GM12801 (cell line): ENCODE data around the gene AQP7.

Source experiments
- TF ChIP-seq, protein P1 (sequence below): IDR thresholded peaks from one replicate; pipeline ENCODE4 v1.5.1; 2011; ENCODE audit warnings: control low read depth; ENCODE audit not compliant: insufficient read length; ENCODE audit errors: extremely low read depth

The AQP7 gene

DNA sequence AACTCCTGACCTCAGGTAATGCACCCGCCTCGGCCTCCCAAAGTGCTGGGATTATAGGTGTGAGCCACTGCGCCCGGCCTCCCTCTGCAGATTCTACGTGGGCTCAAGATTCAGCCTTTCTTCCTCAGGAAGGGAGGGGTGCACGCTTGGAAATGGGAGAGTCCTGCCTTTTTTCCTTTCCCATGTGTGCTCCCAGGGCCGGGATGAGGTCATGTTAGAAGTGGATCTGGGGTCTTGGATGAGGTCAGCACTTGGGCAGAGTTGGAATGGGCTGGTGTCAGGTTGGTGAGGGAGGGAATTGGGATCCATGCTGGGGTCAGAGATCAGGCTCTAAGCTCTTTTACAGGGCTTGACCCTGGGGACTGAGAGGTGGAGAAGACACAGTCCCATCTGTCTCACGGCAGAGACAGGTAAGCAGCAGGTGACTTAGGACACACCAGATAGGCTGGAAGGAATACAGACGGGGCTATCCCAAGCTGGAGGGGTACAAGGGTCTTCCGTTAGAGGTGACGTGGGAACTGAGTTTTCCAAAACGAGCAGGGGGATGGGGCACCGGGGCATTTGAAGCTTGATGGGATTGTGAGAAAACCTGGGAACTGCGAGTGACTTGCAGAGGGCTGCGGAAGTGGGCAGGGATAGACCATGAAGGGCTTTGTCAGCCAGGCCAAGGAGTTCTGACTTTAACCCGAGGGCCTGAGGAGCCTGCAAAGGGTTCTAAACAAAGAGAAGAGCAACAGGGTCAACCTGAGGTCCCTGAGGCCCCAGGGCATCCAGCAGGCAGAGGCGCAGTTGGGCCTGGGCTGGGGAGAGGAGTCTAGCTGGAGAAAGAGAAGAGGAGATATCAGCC is 1.8 kb upstream of the AQP7 start:
- TF ChIP-seq, protein P1, sequence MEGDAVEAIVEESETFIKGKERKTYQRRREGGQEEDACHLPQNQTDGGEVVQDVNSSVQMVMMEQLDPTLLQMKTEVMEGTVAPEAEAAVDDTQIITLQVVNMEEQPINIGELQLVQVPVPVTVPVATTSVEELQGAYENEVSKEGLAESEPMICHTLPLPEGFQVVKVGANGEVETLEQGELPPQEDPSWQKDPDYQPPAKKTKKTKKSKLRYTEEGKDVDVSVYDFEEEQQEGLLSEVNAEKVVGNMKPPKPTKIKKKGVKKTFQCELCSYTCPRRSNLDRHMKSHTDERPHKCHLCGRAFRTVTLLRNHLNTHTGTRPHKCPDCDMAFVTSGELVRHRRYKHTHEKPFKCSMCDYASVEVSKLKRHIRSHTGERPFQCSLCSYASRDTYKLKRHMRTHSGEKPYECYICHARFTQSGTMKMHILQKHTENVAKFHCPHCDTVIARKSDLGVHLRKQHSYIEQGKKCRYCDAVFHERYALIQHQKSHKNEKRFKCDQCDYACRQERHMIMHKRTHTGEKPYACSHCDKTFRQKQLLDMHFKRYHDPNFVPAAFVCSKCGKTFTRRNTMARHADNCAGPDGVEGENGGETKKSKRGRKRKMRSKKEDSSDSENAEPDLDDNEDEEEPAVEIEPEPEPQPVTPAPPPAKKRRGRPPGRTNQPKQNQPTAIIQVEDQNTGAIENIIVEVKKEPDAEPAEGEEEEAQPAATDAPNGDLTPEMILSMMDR, result no peak

DNA sequence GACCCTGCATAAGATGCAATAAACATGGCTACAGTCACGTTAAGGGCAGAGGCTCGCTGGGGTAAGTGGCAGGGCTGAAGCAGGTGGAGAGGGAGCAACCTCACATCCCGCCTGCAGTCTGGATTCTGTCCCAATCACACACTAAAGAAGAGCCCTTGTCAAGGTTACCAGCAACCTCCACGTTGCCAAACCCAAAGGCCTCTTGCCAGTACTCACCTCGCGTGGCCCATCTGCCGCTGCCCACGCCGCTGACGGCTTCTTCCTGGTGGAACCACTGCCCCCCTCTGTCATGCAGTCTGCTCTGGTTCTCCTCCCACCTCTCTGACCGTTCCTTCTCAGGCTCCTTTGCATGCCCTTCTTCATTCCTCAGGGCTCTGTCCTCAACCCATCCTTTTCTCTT is 8.8 kb downstream of the AQP7 start:
- TF ChIP-seq, protein P1, result no peak

DNA sequence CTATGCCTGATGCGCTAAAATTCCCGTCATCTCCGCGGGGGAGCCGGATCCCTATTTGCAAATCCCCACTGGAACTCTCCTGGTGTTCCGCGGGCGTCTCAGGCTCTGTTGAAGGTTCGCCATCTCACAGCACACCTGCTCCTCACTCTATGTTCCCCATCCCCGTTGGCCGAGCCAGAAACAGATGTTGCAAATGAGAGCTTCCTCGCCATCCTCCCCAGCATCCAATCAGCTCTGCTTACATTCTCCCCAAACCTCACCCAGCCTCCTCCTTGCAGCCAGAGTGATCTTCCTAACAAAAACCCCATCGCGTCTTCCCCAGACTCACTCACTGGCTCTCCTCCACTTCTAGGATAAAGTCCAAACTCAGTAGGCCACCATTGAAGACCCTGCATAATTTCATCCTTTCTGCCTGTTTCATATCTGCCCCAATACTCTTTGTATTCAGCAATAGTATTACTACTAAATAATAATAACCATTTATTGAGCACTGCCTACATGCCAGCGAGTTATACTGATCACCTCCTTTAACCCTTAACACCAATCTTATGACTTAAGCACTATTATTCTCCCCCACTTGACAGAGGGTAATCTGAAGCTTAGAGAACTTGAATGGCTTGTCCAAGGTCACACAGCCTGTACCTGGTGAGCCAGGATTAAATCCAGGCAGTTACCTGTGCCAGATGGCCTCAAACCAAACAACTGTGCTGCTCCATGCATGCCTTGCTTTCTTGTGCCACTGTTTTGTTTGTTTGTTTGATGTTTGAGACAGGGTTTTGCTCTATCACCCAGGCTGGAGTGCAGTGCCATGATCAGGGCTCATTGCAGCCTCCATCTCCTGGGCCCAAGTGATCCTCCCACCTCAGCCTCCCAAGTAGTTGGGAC is 14.0 kb downstream of the AQP7 start:
- TF ChIP-seq, protein P1, result no peak

DNA sequence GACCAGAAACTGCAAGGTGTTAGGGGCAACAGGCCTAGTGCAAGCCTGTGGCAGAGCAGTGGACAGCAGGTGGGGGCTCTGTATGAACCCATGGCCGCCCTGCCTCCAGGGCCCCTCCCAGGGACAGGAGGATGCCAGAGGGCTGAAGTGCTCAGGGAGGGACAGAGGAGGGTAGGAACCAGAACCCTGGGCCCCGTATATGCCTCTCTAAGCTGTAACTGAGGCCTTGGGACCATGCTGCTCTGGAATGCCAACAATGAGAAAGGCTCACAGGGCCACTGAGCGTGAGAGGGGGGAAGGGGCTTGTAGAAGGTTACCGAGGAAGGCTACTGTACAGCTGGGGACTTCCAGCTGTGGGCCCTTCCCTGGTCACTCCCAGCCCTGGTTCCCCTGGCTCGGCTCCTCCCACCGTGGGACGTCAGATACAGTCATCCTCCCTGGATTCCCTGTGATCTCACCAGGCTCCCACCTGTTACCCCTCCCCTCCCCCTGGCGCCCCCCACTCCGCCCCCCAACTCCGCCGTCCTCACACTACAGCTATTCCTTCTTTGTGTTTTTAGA is 21.1 kb downstream of the AQP7 start:
- TF ChIP-seq, protein P1, result no peak

DNA sequence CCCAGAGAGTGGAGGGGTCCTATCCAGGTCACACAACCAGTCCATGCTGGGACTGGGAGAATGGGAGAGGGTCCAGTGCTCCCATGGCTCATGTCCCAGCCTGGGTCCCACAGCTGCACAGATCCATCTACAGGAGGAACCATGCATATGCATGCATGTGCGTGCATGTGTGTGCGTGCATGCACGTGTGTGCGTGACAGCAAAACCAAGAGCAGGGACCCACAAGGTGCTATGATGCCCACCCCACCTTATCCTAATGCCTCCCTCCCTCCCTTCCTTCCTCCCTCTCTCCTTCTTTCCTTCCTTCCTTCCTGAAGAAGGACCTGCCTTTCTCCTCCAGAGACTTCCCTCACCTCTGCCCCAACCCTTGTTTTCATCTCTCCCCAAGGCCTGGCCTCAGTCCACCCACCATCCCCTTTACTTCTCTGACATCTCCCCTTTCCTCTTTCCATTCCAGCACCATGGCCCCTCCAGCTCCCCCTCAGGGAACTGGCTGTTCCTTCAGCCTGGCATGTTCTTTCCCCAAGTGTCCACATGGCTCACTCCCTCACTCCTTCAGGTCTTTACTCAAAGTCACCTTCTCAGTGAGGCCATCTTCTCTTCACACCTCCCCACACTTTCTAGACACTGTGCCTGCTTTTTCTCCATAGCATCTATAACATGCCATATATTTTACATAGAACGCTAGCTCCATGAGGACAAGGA is 21.8 kb downstream of the AQP7 start:
- TF ChIP-seq, protein P1, result no peak

DNA sequence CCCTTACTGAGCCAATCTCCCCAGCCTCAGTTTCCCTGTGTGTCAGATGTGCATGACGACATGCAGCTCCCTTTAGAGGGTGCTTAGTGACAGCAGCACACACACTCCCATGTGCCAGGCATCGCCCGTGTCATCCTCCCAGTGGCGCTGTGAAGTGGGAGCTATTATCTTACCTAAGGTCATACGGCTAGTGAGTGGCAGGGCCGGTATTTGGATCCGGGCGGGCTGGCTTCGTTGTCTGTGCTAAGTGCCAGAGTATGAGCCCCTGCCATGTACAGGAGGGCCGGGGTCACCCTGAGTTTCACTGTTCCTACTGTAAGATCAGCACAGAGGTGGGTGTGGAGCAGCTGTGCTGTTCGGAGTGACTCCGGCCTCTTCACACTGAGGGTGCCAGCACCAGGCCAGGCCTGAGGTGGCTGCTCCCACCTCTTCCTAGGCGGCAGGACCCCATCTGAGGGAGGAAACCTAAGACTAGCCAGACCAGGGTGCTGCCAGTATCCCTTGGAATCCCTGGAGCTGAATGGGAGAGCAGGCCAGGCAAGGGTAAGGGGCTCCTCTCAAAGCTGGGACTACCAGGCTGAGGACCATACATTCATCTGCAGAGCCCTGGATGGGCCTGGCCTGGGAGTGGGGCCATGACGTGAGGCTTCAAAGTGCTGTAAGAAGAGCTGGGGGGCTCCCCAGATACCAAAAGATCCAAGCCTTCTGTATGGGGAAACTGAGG is 22.5 kb downstream of the AQP7 start:
- TF ChIP-seq, protein P1, result no peak
